HG03575 (cell line): ENCODE results near the gene TAS2R9.
"Not testable (repeated sequence)": the region's sequence is repeated elsewhere in the genome, so short reads cannot be mapped to it uniquely, and the experiment has no call there.

ENCODE experiments used
- ATAC-seq: cut with Tn5 transposase; IDR thresholded peaks from one replicate; pipeline ENCODE4 v1.9.1; 2021; ENCODE audit not compliant: unreplicated experiment, insufficient number of reproducible peaks, low FRiP score; ENCODE audit errors: extremely low read depth

The TAS2R9 gene

DNA sequence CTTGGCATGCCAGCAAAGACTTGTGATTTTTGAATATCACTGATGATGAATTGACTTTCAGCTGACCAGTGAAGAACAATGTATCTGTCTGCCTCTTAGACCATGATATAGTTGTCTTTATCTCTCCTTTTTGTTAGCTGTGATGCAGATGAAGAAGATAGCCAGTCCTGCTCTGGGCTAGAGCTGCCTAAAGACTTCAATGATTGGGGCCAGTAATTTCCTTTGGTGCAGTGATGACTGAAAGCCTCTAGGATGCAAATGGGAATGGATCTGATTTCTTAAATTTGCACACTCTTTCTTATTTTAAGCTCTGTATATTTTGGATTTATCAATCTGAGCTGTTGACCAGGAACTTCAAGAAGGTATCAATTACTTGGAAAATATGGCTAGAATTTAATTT is at the start of gene TAS2R9:
TSS of gene TAS2R9 (minus strand) at position 101 of the 400 bp plus-strand sequence. CDS start at position 8, 93 bp downstream.
- no peak for ATAC-seq

DNA sequence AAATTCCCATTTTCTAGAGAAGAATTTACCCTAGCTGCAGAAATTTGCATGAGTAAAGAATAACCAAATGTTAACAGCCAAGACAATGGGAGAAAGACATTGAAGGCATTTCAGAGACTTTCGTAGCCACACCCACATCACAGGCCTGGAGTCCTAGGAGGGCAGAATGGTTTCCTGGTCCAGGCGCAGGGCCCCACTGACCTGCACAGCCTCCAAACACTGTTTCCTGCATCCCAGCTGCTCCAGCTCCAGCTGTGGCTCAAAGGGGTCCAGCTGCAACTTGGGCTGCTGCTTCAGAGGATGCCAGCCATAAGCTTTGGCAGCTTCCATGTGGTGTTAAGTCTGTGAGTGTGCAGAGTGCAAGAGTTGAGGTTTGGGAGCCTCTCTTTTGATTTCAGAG is 45.8 kb upstream of the TAS2R9 start:
- ATAC-seq, result no peak

- no peak for ATAC-seq
Observed at GRCh38 chr12:10853776-10854175, 43.8 kb upstream of the TAS2R9 start.

GRCh38 chr12:10851243-10851858 is 41.4 kb upstream of the TAS2R9 start:
- ATAC-seq, result no peak

GRCh38 chr12:10849425-10849878 is 39.5 kb upstream of the TAS2R9 start, which contains the start of gene PRR4:
PRR4 (minus strand) TSS chr12:10849475; CDS start chr12:10849437, 38 bp downstream.
- ATAC-seq, result no peak

GRCh38 chr12:10847744-10848143 is 37.8 kb upstream of the TAS2R9 start:
- ATAC-seq, result no peak

DNA sequence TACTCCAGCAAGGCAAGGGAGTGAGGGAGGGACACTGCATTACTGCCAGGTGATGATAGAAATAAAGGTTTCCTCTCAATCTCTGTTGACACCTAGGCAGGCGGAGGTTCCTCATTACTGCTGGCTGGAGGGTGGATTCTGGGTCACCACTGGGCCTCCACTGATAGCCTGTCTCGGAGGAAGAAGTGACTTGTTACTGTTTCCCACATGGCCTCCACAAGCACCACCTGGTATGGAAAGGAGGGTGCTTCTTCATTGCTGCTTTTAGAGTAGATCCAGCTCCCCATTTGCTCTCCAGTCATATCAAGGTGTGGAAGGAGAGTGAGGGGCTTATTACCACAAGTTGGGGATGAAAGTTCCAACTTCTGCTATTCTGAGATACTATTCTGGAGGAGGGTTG is 32.9 kb upstream of the TAS2R9 start:
- ATAC-seq, result no peak

DNA sequence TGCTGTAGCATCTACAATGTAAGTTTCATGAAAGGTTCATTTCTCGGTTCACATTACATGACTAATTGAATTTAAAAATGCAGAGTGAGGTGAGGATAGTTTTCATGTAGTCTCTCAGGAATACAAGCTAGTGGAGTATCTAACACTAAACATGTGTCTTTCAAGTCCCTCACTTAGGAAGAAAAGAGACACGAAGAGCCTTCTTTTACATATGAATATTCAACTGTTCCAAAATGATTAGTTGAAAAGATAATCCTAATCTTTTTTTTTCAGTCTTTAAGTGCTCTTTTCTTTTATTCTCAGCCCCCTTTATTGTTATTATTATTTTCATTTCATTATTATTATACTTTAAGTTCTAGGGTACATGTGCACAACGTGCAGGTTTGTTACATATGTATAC is 28.5 kb upstream of the TAS2R9 start:
- ATAC-seq, result no peak

DNA sequence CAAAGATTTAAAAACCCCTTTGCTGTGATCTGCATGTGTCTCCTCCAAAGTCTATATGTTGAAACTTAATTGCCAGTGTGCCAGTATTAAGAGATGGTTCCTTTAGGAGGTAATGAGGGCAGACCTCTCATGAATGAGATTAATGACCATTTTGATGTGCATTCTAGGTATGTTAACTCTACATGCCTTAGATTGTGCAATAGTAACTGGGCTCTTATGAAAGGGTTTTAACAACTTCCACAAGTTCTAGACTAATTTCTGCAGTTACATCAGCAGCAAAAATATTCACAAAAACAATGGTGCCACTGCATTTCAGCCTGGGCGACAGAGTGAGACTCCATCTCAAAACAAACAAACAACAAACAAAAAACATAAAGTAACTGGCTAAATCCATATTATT is 20.0 kb upstream of the TAS2R9 start:
- ATAC-seq, result no peak

DNA sequence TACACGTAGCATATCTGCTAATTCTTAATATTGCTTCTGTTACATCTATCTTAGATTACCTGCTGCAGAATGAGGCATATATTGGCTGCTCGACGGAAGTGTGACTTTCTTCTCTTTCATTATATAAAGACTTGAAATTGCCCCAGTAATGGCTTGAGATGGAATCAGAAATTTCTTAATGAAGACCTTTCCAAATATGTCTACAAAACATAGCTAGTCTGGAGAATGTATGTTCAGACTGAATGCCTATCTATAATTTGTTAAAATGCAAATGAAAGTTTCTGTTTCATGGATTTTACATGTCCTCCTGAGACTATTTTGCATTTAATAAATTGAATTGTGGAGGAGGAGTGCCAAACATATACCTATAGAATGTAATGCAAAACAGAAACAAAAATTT is 16.3 kb upstream of the TAS2R9 start, which contains the start of gene TAS2R10:
TSS of gene TAS2R10 (minus strand) at position 101 of the 400 bp plus-strand sequence. CDS start at position 12, 89 bp downstream.
- ATAC-seq, result no peak

DNA sequence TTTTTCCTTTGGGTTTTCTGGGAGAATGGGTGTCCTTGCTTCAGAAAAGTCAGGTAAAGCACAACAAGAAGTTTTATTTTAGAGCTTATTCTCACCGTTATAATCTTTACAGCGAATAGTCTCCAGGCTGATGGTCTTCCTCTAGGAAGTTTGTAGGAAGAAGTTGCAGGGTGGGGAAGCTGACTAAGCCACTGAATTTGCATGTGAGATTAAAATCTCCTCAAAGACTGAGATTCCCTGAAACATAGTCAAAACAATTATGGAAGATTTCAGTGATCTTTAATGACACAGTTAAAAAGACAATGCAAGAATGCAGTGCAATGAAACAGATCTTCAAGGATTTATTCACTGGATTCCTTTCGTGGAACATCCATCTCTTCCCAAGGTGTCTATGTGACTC is 15.0 kb upstream of the TAS2R9 start:
- ATAC-seq, result no peak

- no peak for ATAC-seq
Observed at GRCh38 chr12:10811883-10812536, 2.0 kb upstream of the TAS2R9 start.

- ATAC-seq, result no peak
Observed at GRCh38 chr12:10807186-10807585, 2.8 kb downstream of the TAS2R9 start, which contains the start of gene TAS2R8. TAS2R8 (minus strand) TSS chr12:10807286; CDS start chr12:10806980, 306 bp downstream.

DNA sequence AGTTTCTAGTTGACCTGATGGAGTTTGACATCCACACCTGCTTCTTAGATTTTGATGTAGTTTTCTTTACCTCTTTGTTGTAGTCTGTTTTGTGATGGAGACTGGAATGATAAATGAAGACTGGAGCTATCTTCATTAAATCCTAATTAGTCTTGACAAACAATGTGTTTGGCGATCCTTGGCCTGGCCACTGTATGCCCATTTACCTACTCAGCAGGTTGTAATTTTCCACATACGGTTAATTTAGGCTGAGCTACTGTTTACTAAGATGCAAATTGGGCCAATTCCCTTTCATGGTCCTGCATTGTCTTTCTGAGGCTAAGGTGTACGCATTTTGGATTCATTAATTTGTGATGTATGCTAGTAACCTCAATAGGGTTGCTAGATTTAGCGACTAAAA is 7.4 kb downstream of the TAS2R9 start, which contains the start of gene TAS2R7:
TSS of gene TAS2R7 (minus strand) at position 41 of the 400 bp plus-strand sequence. CDS start 57 bp downstream, outside the sequence.
- no peak for ATAC-seq

- no peak for ATAC-seq
Observed at GRCh38 chr12:10801741-10802140, 8.2 kb downstream of the TAS2R9 start.

DNA sequence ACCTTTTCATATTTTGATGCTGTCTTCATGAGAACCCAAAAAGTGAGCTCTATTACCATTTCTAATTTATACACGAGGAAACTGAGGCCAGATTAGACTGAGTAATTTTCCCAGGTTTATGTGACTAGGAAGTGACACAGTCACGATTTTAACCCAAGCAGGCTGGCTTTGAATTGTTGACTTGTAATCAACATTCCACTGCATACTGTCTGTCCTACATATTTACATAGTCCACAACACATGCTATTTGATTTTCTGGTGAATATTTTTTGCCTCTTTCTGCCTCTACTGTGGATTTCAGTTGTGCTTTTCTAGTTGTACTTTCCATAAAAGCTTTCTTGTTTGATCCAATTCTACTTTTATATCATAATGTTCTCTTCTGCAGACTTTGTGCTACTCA is 15.7 kb downstream of the TAS2R9 start:
- no peak for ATAC-seq

DNA sequence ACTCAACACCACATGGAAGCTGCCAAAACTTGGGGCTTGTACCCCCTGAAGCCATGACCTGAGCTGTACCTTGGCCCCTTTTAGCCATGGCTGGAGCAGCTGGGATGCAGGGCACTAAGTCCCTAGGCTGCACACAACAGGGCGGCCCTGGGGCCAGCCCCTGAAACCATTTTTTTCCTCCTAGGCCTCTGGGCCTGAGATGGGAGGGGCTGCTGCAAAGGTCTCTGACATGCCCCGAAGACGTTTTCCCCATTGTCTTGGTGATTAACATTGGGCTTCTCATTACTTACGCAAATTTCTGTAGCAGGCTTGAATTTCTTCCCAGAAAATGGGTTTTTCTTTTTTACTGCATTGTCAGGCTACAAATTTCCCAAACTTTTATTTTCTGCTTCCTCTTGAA is 18.2 kb downstream of the TAS2R9 start:
- ATAC-seq, result not testable (repeated sequence)

DNA sequence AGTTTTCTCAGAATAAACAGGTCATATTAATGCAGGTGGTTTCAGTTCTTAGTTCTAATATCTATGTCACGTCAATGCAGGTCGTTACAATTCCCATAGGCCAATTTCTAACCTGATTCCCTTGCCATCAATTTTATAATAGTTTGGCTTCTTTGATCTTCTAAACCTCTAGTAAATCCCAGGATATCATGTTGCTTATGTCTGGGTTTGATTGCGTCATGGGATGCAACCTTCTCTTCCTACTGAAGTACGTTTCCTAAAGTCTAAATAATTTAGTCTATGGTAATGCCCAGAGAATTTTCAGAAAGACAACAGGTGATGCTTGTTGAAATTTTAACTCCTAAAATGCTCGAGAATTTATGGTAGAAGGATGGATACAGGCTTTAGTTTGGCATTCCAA is 26.7 kb downstream of the TAS2R9 start:
- ATAC-seq, result no peak

GRCh38 chr12:10779103-10779502 is 30.9 kb downstream of the TAS2R9 start:
- ATAC-seq, result no peak

- no peak for ATAC-seq
Observed at GRCh38 chr12:10771132-10771733, 38.7 kb downstream of the TAS2R9 start.
